ENCODE data around the gene RGS7BP.
"Not testable (repeated sequence)": the region's sequence is repeated elsewhere in the genome, so short reads cannot be mapped to it uniquely, and the experiment has no call there.

Gene RGS7BP

GRCh38 chr5:64518793-64519192 is 13.0 kb downstream of the RGS7BP start:
- H3K9ac ChIP-seq (ENCODE audit: low read depth, low read length) = no peak overlapping the region
- no peaks in the 10 kb centered on the region for H3K4me1 ChIP-seq (ENCODE audit: insufficient read depth, low read length)
- no peaks in the 10 kb centered on the region for H3K9me3 ChIP-seq (ENCODE audit: control insufficient read depth, insufficient read depth, low read length)
- no peaks in the 10 kb centered on the region for H3K36me3 ChIP-seq (ENCODE audit: insufficient read depth, low read length)

- Histone ChIP-seq H3K9me3 (ENCODE audit: control insufficient read depth, insufficient read depth, low read length) (no peaks in the 10 kb centered on the region), H3K4me1 (ENCODE audit: insufficient read depth, low read length) (no peaks in the 10 kb centered on the region), H3K9ac (ENCODE audit: low read depth, low read length) (no peak overlapping the region), H3K36me3 (ENCODE audit: insufficient read depth, low read length) (no peaks in the 10 kb centered on the region)
These were observed 13.4 kb downstream of the RGS7BP start for GRCh38 chr5:64519263-64519662.

GRCh38 chr5:64526734-64527439 is 21.1 kb downstream of the RGS7BP start:
- no peaks in the 10 kb centered on the region for H3K9me3 ChIP-seq (ENCODE audit: control insufficient read depth, insufficient read depth, low read length)
- no peak overlapping the region for H3K9ac ChIP-seq (ENCODE audit: low read depth, low read length)
- H3K36me3 ChIP-seq (ENCODE audit: insufficient read depth, low read length) = no peaks in the 10 kb centered on the region
- H3K4me1 ChIP-seq (ENCODE audit: insufficient read depth, low read length) = no peaks in the 10 kb centered on the region

- H3K36me3 ChIP-seq (ENCODE audit: insufficient read depth, low read length) = no peaks in the 10 kb centered on the region
- no peaks in the 10 kb centered on the region for H3K4me1 ChIP-seq (ENCODE audit: insufficient read depth, low read length)
- H3K9ac ChIP-seq (ENCODE audit: low read depth, low read length) = no peak overlapping the region
- no peaks in the 10 kb centered on the region for H3K9me3 ChIP-seq (ENCODE audit: control insufficient read depth, insufficient read depth, low read length)
These were observed 24.3 kb downstream of the RGS7BP start for GRCh38 chr5:64530076-64530475.

- no peak overlapping the region for H3K9ac ChIP-seq (ENCODE audit: low read depth, low read length)
- H3K36me3 ChIP-seq (ENCODE audit: insufficient read depth, low read length) = no peaks in the 10 kb centered on the region
- no peaks in the 10 kb centered on the region for H3K4me1 ChIP-seq (ENCODE audit: insufficient read depth, low read length)
- no peaks in the 10 kb centered on the region for H3K9me3 ChIP-seq (ENCODE audit: control insufficient read depth, insufficient read depth, low read length)
These were observed 26.4 kb downstream of the RGS7BP start for GRCh38 chr5:64532212-64532611.

- Histone ChIP-seq H3K9me3 (ENCODE audit: control insufficient read depth, insufficient read depth, low read length) (no peaks in the 10 kb centered on the region), H3K4me1 (ENCODE audit: insufficient read depth, low read length) (no peaks in the 10 kb centered on the region), H3K9ac (ENCODE audit: low read depth, low read length) (no peak overlapping the region), H3K36me3 (ENCODE audit: insufficient read depth, low read length) (no peaks in the 10 kb centered on the region)
These were observed 26.8 kb downstream of the RGS7BP start for GRCh38 chr5:64532657-64533056.

- H3K4me1 ChIP-seq (ENCODE audit: insufficient read depth, low read length) = no peaks in the 10 kb centered on the region
- no peaks in the 10 kb centered on the region for H3K9me3 ChIP-seq (ENCODE audit: control insufficient read depth, insufficient read depth, low read length)
- H3K36me3 ChIP-seq (ENCODE audit: insufficient read depth, low read length) = no peaks in the 10 kb centered on the region
- no peak overlapping the region for H3K9ac ChIP-seq (ENCODE audit: low read depth, low read length)
These were observed 28.2 kb downstream of the RGS7BP start for GRCh38 chr5:64534033-64534432.

- Histone ChIP-seq H3K4me1 (ENCODE audit: insufficient read depth, low read length) (no peaks in the 10 kb centered on the region), H3K36me3 (ENCODE audit: insufficient read depth, low read length) (no peaks in the 10 kb centered on the region), H3K9me3 (ENCODE audit: control insufficient read depth, insufficient read depth, low read length) (peaks cover 5% of the 10 kb centered on the region; the same call in 1 of the 2 replicates), H3K9ac (ENCODE audit: low read depth, low read length) (no peak overlapping the region)
These were observed 52.1 kb downstream of the RGS7BP start for GRCh38 chr5:64557911-64558310.

- not testable (repeated sequence) for H3K9ac ChIP-seq (ENCODE audit: low read depth, low read length); H3K9me3 ChIP-seq (ENCODE audit: control insufficient read depth, insufficient read depth, low read length); H3K36me3 ChIP-seq (ENCODE audit: insufficient read depth, low read length); H3K4me1 ChIP-seq (ENCODE audit: insufficient read depth, low read length)
These were observed 52.8 kb downstream of the RGS7BP start for GRCh38 chr5:64558641-64559040.

- no peaks in the 10 kb centered on the region for H3K4me1 ChIP-seq (ENCODE audit: insufficient read depth, low read length)
- H3K9me3 ChIP-seq (ENCODE audit: control insufficient read depth, insufficient read depth, low read length) = no peaks in the 10 kb centered on the region
- H3K36me3 ChIP-seq (ENCODE audit: insufficient read depth, low read length) = no peaks in the 10 kb centered on the region
- no peak overlapping the region for H3K9ac ChIP-seq (ENCODE audit: low read depth, low read length)
These were observed 60.6 kb downstream of the RGS7BP start for GRCh38 chr5:64566310-64566916.

- Histone ChIP-seq H3K4me1 (ENCODE audit: insufficient read depth, low read length) (no peaks in the 10 kb centered on the region), H3K9me3 (ENCODE audit: control insufficient read depth, insufficient read depth, low read length) (no peaks in the 10 kb centered on the region), H3K9ac (ENCODE audit: low read depth, low read length) (no peak overlapping the region), H3K36me3 (ENCODE audit: insufficient read depth, low read length) (no peaks in the 10 kb centered on the region)
These were observed 64.0 kb downstream of the RGS7BP start for GRCh38 chr5:64569858-64570257.

- H3K9me3 ChIP-seq (ENCODE audit: control insufficient read depth, insufficient read depth, low read length) = no peaks in the 10 kb centered on the region
- H3K36me3 ChIP-seq (ENCODE audit: insufficient read depth, low read length) = no peaks in the 10 kb centered on the region
- H3K9ac ChIP-seq (ENCODE audit: low read depth, low read length) = no peak overlapping the region
- H3K4me1 ChIP-seq (ENCODE audit: insufficient read depth, low read length) = no peaks in the 10 kb centered on the region
These were observed 64.7 kb downstream of the RGS7BP start for GRCh38 chr5:64570395-64570996.

- Histone ChIP-seq H3K9me3 (ENCODE audit: control insufficient read depth, insufficient read depth, low read length) (no peaks in the 10 kb centered on the region), H3K4me1 (ENCODE audit: insufficient read depth, low read length) (no peaks in the 10 kb centered on the region), H3K9ac (ENCODE audit: low read depth, low read length) (no peak overlapping the region), H3K36me3 (ENCODE audit: insufficient read depth, low read length) (no peaks in the 10 kb centered on the region)
These were observed 69.7 kb downstream of the RGS7BP start for GRCh38 chr5:64575561-64575960.

- H3K9me3 ChIP-seq (ENCODE audit: control insufficient read depth, insufficient read depth, low read length) = no peaks in the 10 kb centered on the region
- H3K36me3 ChIP-seq (ENCODE audit: insufficient read depth, low read length) = no peaks in the 10 kb centered on the region
- no peak overlapping the region for H3K9ac ChIP-seq (ENCODE audit: low read depth, low read length)
- H3K4me1 ChIP-seq (ENCODE audit: insufficient read depth, low read length) = no peaks in the 10 kb centered on the region
These were observed 70.4 kb downstream of the RGS7BP start for GRCh38 chr5:64576250-64576649.

GRCh38 chr5:64585646-64586045 is 79.8 kb downstream of the RGS7BP start:
- no peaks in the 10 kb centered on the region for H3K4me1 ChIP-seq (ENCODE audit: insufficient read depth, low read length)
- no peaks in the 10 kb centered on the region for H3K36me3 ChIP-seq (ENCODE audit: insufficient read depth, low read length)
- H3K9ac ChIP-seq (ENCODE audit: low read depth, low read length) = no peak overlapping the region
- H3K9me3 ChIP-seq (ENCODE audit: control insufficient read depth, insufficient read depth, low read length) = no peaks in the 10 kb centered on the region

All from ES-I3 (cell line).